Measurements from ENCODE around the gene IL7R.

GRCh38 chr5:35886381-35886780 lies 29.7 kb downstream of the IL7R start:
- TF ChIP-seq EZH2 (IDR thresholded peaks at IDR 0.05; ENCODE audit: borderline replicate concordance, low read depth, low read length, poor library complexity, severe bottlenecking) (no peak), CTCF (conservative IDR thresholded peaks at IDR 0.05; ENCODE audit: low read depth, low read length) (no peak)
